Measurements from ENCODE around the gene CBLB. TPM values are rescaled to one million over a fixed set of nuclear protein-coding genes. Genes with fewer than 3 reads are reported as not detected.

CBLB gene
- polyA plus RNA-seq, 1 experiment: 19.3 TPM

GRCh38 chr3:105904678-105905284, 36.0 kb upstream of the CBLB start:
- POLR2A ChIA-PET: no interaction called here
- TF ChIP-seq, protein P1, sequence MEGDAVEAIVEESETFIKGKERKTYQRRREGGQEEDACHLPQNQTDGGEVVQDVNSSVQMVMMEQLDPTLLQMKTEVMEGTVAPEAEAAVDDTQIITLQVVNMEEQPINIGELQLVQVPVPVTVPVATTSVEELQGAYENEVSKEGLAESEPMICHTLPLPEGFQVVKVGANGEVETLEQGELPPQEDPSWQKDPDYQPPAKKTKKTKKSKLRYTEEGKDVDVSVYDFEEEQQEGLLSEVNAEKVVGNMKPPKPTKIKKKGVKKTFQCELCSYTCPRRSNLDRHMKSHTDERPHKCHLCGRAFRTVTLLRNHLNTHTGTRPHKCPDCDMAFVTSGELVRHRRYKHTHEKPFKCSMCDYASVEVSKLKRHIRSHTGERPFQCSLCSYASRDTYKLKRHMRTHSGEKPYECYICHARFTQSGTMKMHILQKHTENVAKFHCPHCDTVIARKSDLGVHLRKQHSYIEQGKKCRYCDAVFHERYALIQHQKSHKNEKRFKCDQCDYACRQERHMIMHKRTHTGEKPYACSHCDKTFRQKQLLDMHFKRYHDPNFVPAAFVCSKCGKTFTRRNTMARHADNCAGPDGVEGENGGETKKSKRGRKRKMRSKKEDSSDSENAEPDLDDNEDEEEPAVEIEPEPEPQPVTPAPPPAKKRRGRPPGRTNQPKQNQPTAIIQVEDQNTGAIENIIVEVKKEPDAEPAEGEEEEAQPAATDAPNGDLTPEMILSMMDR (IDR thresholded peaks at IDR 0.05; ENCODE audit: insufficient read depth, low read depth, low read length): no peak
- Histone ChIP-seq H3K4me3 (ENCODE audit: low read depth, low read length) (no peak overlapping the region), H3K36me3 (ENCODE audit: control insufficient read depth, insufficient read depth, low read length) (no peaks in the 10 kb centered on the region), H3K27me3 (ENCODE audit: control insufficient read depth, insufficient read depth, low read length) (no peaks in the 10 kb centered on the region)
- CTCF ChIA-PET: no interaction called here
- no peak for DNase-seq (ENCODE audit: low read depth)

DNA sequence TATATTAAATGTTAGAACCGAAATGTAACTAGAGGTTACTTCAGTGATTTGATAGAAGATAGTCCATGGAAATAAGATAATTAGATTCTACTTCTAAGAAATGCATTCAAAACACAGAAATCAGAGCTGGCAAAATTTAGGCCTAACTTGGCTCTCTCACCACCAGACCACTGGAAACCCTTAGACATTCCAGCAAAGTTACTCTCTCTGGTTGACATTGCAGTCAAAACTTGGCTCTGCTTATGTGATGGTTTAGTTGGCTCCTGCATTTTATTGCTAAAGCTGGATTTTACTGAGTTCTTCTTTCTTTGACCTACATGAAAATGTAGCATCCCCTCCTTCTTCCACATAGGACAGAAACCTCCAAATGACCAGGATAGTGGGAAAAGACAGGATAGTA, 35.4 kb upstream of the CBLB start:
- H3K4me3 ChIP-seq (ENCODE audit: low read depth, low read length): no peak overlapping the region
- no peak for DNase-seq (ENCODE audit: low read depth)
- TF ChIP-seq, protein P1 (IDR thresholded peaks at IDR 0.05; ENCODE audit: insufficient read depth, low read depth, low read length): no peak
- CTCF ChIA-PET: no interaction called here
- H3K27me3 ChIP-seq (ENCODE audit: control insufficient read depth, insufficient read depth, low read length): no peaks in the 10 kb centered on the region
- POLR2A ChIA-PET: no interaction called here
- no peaks in the 10 kb centered on the region for H3K36me3 ChIP-seq (ENCODE audit: control insufficient read depth, insufficient read depth, low read length)

DNA sequence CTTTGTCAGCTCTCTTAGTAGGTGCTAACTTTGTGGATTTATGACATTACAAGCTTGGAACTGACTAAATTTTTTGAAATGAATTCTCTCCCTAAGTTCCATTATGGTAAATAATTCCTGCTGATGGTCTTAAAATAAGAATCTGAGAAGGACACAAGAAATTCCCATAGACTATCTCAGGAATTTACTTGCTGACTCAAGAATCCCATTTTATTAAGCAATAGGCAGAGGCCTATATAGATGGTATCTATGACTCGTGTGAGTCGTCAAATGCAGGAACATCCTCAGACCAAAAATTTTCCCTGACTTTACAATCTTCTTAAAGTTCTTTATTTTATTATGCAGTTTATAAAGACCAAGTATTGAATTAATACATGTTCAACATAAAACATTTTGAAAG, 30.7 kb upstream of the CBLB start:
- no peaks in the 10 kb centered on the region for H3K27me3 ChIP-seq (ENCODE audit: control insufficient read depth, insufficient read depth, low read length)
- no peaks in the 10 kb centered on the region for H3K36me3 ChIP-seq (ENCODE audit: control insufficient read depth, insufficient read depth, low read length)
- ChIA-PET POLR2A (no interaction called here), CTCF (no interaction called here)
- TF ChIP-seq, protein P1 (IDR thresholded peaks at IDR 0.05; ENCODE audit: insufficient read depth, low read depth, low read length): no peak
- peak; percentile 46 for DNase-seq (ENCODE audit: low read depth)
- no peak overlapping the region for H3K4me3 ChIP-seq (ENCODE audit: low read depth, low read length)

GRCh38 chr3:105891101-105891500, 22.3 kb upstream of the CBLB start:
- DNase-seq (ENCODE audit: low read depth): no peak
- Histone ChIP-seq H3K4me3 (ENCODE audit: low read depth, low read length) (no peak overlapping the region), H3K36me3 (ENCODE audit: control insufficient read depth, insufficient read depth, low read length) (no peaks in the 10 kb centered on the region; the same call in 1 of the 2 replicates), H3K27me3 (ENCODE audit: control insufficient read depth, insufficient read depth, low read length) (no peaks in the 10 kb centered on the region)
- CTCF ChIA-PET: interaction anchor here (1.2 kb wide), 1 partner anchor 27 kb away, joined by 4 read pairs; no protein-coding TSS in a partner anchor
- TF ChIP-seq, protein P1 (IDR thresholded peaks at IDR 0.05; ENCODE audit: insufficient read depth, low read depth, low read length): no peak
- POLR2A ChIA-PET: no interaction called here

- ChIA-PET POLR2A (no interaction called here), CTCF (no interaction called here)
- no peak for DNase-seq (ENCODE audit: low read depth)
- H3K27me3 ChIP-seq (ENCODE audit: control insufficient read depth, insufficient read depth, low read length): no peaks in the 10 kb centered on the region
- H3K36me3 ChIP-seq (ENCODE audit: control insufficient read depth, insufficient read depth, low read length): no peaks in the 10 kb centered on the region; the same call in 1 of the 2 replicates
- no peak overlapping the region for H3K4me3 ChIP-seq (ENCODE audit: low read depth, low read length)
- TF ChIP-seq, protein P1 (IDR thresholded peaks at IDR 0.05; ENCODE audit: insufficient read depth, low read depth, low read length): no peak
These were observed 20.1 kb upstream of the CBLB start for GRCh38 chr3:105888621-105889579.
